Measurements from ENCODE around the gene ENG. TPM values are rescaled to one million over a fixed set of nuclear protein-coding genes. Genes with fewer than 3 reads are reported as not detected.
A peak's percentile ranks its signal among the peaks of the same experiment; 100 is the strongest.

ENG gene
- total and polyA plus RNA-seq, 4 donors = 41.1 to 317 (median 131) TPM

GRCh38 chr9:127812011-127812410 lies 42.4 kb downstream of the ENG start:
- Histone ChIP-seq H3K36me3 (ENCODE audit: control insufficient read depth in 4 of 4, insufficient read depth in 4 of 4, low read length in 4 of 4) (peaks cover 12 to 76% (median 28%) of the 10 kb centered on the region in 4 donors), H3K9me3 (ENCODE audit: control insufficient read depth in 4 of 4, insufficient read depth in 3 of 4, low read length in 3 of 4) (no peaks in the 10 kb centered on the region), H3K9ac (ENCODE audit: insufficient read depth in 1 of 2, low read length in 2 of 2) (no peak overlapping the region), H3K4me1 (ENCODE audit: control insufficient read depth in 5 of 5, insufficient read depth in 5 of 5, low read length in 5 of 5) (peaks cover 0 to 5% (median 0%) of the 10 kb centered on the region in 5 donors), H3K27ac (ENCODE audit: low read depth in 1 of 2, low read length in 1 of 2) (no peak overlapping the region), H3K4me3 (no peak overlapping the region), H3K27me3 (ENCODE audit: control insufficient read depth in 3 of 3, insufficient read depth in 3 of 3, low read length in 2 of 3) (no peaks in the 10 kb centered on the region)
- DNase-seq (no peak), ATAC-seq (ENCODE audit: insufficient read depth, low FRiP score) (no peak)
- TF ChIP-seq CTCF (IDR thresholded peaks at IDR 0.05; ENCODE audit: control extremely low read depth, extremely low read depth) = no peak
- 86 to 91% methylated on average over 6 of the region's 6 CpGs for whole genome bisulfite sequencing, 2 donors

GRCh38 chr9:127810378-127811187 lies 43.9 kb downstream of the ENG start:
- Histone ChIP-seq H3K9ac (ENCODE audit: insufficient read depth in 1 of 2, low read length in 2 of 2) (no peak overlapping the region), H3K4me3 (no peak overlapping the region), H3K4me1 (ENCODE audit: control insufficient read depth in 5 of 5, insufficient read depth in 5 of 5, low read length in 5 of 5) (peaks cover 0 to 5% (median 0%) of the 10 kb centered on the region in 5 donors), H3K36me3 (ENCODE audit: control insufficient read depth in 4 of 4, insufficient read depth in 4 of 4, low read length in 4 of 4) (peaks cover 9 to 69% (median 32%) of the 10 kb centered on the region in 4 donors), H3K27ac (ENCODE audit: low read depth in 1 of 2, low read length in 1 of 2) (no peak overlapping the region), H3K9me3 (ENCODE audit: control insufficient read depth in 4 of 4, insufficient read depth in 3 of 4, low read length in 3 of 4) (no peaks in the 10 kb centered on the region), H3K27me3 (ENCODE audit: control insufficient read depth in 3 of 3, insufficient read depth in 3 of 3, low read length in 2 of 3) (no peaks in the 10 kb centered on the region)
- WGBS, 2 donors = 95% methylated on average over 10 of the region's 10 CpGs
- no peak for TF ChIP-seq CTCF (IDR thresholded peaks at IDR 0.05; ENCODE audit: control extremely low read depth, extremely low read depth)
- no peak for ATAC-seq (ENCODE audit: insufficient read depth, low FRiP score)
- DNase-seq = no peak

- peak; percentile 46 to 68 (median 53) for DNase-seq
- no peak overlapping the region for H3K9ac ChIP-seq (ENCODE audit: insufficient read depth in 1 of 2, low read length in 2 of 2)
- ATAC-seq (ENCODE audit: insufficient read depth, low FRiP score) = no peak
Observed at GRCh38 chr9:127809540-127810377, 44.7 kb downstream of the ENG start.

More at GRCh38 chr9:127809540-127810377, 44.7 kb downstream of the ENG start:
- Histone ChIP-seq H3K27me3 (ENCODE audit: control insufficient read depth in 3 of 3, insufficient read depth in 3 of 3, low read length in 2 of 3) (no peaks in the 10 kb centered on the region), H3K4me1 (ENCODE audit: control insufficient read depth in 5 of 5, insufficient read depth in 5 of 5, low read length in 5 of 5) (peaks cover 0 to 5% (median 0%) of the 10 kb centered on the region in 5 donors), H3K36me3 (ENCODE audit: control insufficient read depth in 4 of 4, insufficient read depth in 4 of 4, low read length in 4 of 4) (peaks cover 9 to 60% (median 29%) of the 10 kb centered on the region in 4 donors), H3K4me3 (no peak overlapping the region), H3K27ac (ENCODE audit: low read depth in 1 of 2, low read length in 1 of 2) (no peak overlapping the region), H3K9me3 (ENCODE audit: control insufficient read depth in 4 of 4, insufficient read depth in 3 of 4, low read length in 3 of 4) (no peaks in the 10 kb centered on the region)
- TF ChIP-seq CTCF (IDR thresholded peaks at IDR 0.05; ENCODE audit: control extremely low read depth, extremely low read depth) = no peak
- 53 to 63% methylated on average over 38 to 56 of the region's 57 CpGs for WGBS, 2 donors

Data from lung (tissue), 12 donors.